PFSK-1 (cell line): Measurements from ENCODE around the gene PXK.

Source experiments
- FOXP2 ChIP-seq: optimal IDR thresholded peaks from 2 replicates; pipeline ENCODE3; 2011; ENCODE audit warnings: borderline replicate concordance, control low read depth, inconsistent platforms; ENCODE audit not compliant: insufficient read depth; ENCODE audit errors: extremely low read length, extremely low read depth
- POLR2AphosphoS5 ChIP-seq: IDR thresholded peaks from 2 replicates; pipeline ENCODE4 v1.6.1; 2012; ENCODE audit warnings: low read depth, mild to moderate bottlenecking, control low read depth, low read length, moderate library complexity
- SIN3A ChIP-seq: IDR thresholded peaks from 2 replicates; pipeline ENCODE4 v1.6.1; 2012; ENCODE audit warnings: mild to moderate bottlenecking, low read length, moderate library complexity, borderline replicate concordance; ENCODE audit not compliant: insufficient read depth
- TAF1 ChIP-seq: IDR thresholded peaks from 2 replicates; pipeline ENCODE4 v1.6.1; 2012; ENCODE audit warnings: low read length, control low read depth, borderline replicate concordance; ENCODE audit not compliant: insufficient read depth
- TF ChIP-seq, protein P1 (sequence below), 2 experiments: IDR thresholded peaks; 2 replicates each; pipeline versions ENCODE4 v1.6.1 to v1.8.0; 2011 to 2012; ENCODE audit warnings: low read depth in 2 of 2, low read length in 2 of 2, control low read depth in 1 of 2, inconsistent platforms in 1 of 2, mild to moderate bottlenecking in 1 of 2, moderate library complexity in 1 of 2; ENCODE audit not compliant: insufficient read depth in 1 of 2

The PXK gene

DNA sequence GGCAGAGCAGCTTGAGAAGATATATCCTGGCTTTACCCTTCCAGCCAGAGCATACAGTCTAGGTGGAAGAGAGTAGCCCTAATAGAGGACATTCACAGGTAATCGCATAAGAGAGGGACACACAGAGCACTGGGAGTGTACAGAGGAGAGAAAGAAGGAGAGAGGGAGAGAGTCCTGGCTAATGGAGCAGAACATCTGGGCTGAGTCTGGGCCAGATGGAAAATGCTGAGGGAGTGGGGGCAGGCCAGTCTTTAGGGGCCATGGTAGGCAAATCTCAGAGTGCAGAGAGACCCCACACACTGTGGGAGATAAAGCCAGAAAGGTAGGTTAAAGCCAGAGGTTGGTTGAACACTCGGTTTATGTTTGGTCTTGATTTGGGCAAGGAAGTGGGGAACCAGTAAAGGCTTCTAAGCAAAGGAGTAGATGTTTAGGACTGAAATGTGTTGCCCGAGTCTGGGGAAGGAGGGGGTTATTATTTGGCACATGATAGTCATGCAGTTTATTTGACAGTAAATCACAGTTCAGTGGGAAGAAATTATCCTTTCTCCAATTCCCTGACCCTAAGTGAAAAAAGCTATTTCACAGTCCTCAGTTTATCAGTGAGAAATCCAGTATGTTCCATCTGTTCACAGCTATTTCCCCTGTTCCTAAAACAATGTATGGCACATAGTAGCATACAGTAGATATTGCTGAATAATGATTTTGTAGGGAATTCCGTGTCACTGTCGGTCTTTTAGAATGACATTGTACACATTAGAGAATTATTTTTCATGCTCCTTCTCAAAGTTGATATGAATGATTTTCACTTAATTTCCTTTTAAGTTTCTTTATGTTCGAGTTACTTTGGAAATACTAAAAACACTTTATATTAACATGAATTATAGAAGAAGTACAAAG, 55.2 kb downstream of the PXK start:
- TF ChIP-seq SIN3A: no peak
- TF ChIP-seq, protein P1, sequence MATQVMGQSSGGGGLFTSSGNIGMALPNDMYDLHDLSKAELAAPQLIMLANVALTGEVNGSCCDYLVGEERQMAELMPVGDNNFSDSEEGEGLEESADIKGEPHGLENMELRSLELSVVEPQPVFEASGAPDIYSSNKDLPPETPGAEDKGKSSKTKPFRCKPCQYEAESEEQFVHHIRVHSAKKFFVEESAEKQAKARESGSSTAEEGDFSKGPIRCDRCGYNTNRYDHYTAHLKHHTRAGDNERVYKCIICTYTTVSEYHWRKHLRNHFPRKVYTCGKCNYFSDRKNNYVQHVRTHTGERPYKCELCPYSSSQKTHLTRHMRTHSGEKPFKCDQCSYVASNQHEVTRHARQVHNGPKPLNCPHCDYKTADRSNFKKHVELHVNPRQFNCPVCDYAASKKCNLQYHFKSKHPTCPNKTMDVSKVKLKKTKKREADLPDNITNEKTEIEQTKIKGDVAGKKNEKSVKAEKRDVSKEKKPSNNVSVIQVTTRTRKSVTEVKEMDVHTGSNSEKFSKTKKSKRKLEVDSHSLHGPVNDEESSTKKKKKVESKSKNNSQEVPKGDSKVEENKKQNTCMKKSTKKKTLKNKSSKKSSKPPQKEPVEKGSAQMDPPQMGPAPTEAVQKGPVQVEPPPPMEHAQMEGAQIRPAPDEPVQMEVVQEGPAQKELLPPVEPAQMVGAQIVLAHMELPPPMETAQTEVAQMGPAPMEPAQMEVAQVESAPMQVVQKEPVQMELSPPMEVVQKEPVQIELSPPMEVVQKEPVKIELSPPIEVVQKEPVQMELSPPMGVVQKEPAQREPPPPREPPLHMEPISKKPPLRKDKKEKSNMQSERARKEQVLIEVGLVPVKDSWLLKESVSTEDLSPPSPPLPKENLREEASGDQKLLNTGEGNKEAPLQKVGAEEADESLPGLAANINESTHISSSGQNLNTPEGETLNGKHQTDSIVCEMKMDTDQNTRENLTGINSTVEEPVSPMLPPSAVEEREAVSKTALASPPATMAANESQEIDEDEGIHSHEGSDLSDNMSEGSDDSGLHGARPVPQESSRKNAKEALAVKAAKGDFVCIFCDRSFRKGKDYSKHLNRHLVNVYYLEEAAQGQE (IDR thresholded peaks at IDR 0.05; ENCODE audit: insufficient read depth in 1 of 2, low read depth in 2 of 2, low read length in 2 of 2): no peak
- TF ChIP-seq POLR2AphosphoS5: no peak
- TF ChIP-seq FOXP2: no peak
- TF ChIP-seq TAF1: no peak

DNA sequence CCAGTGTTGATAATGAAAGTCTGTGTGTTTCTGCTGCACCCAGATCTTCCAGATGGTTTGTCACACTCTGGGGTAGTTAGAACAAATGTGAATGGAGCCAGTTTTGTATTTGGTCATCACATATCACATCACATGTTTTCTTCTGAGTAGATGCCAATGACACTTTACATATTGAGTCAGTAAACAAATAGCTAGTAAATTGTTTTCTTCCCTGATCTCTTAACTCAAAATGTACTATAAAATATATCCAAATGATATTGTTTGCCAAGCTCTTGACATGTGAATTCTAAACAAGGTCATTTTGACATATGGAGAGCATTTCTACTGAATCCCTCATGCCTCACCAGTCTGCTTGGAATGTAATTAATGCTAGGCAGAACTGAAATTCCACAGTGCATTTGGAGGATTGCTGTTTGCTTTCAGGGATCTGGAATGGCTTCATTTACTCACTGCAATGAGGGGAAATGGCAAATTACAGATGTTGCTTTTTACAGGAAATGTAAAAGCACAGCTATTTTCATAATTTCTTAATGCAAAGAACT, 55.9 kb downstream of the PXK start:
- TF ChIP-seq, protein P1 (IDR thresholded peaks at IDR 0.05; ENCODE audit: insufficient read depth in 1 of 2, low read depth in 2 of 2, low read length in 2 of 2): no peak
- TF ChIP-seq FOXP2: no peak
- no peak for TF ChIP-seq POLR2AphosphoS5
- no peak for TF ChIP-seq TAF1
- TF ChIP-seq SIN3A: no peak

DNA sequence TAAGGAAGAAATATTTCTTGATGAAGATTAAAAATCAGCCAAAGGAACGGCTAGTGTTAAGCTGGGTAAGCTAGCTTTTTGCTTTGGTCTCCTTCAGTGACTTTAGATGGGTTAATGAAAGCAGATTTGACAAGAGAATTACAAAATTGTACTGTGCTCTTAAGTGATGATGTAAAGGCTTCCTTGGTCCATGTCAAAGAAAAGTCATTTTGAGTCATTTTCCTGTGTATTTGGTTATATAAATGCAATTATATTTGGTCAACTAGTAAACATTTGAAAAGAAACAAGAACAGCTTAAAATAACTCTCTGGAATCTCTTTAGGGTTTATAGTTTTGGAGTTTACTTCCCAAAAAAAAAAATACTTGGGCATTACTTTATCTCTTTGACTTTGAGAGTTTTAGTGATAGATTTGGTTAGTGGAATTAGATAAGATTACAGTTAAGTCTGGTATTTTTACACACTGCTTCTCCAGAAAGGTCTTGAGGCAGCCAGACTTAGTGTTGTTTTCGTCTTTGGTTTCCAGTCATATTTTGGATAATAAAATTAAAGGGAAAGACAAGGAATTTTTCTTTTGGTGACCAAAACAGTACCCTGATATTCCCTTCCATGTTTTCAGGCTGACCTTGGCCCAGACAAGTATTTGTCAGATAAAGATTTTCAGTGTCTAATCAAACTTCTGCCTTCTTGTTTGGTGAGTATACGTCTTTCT, 58.6 kb downstream of the PXK start:
- no peak for TF ChIP-seq FOXP2
- TF ChIP-seq POLR2AphosphoS5: no peak
- TF ChIP-seq, protein P1 (IDR thresholded peaks at IDR 0.05; ENCODE audit: insufficient read depth in 1 of 2, low read depth in 2 of 2, low read length in 2 of 2): no peak
- TF ChIP-seq SIN3A: no peak
- no peak for TF ChIP-seq TAF1

DNA sequence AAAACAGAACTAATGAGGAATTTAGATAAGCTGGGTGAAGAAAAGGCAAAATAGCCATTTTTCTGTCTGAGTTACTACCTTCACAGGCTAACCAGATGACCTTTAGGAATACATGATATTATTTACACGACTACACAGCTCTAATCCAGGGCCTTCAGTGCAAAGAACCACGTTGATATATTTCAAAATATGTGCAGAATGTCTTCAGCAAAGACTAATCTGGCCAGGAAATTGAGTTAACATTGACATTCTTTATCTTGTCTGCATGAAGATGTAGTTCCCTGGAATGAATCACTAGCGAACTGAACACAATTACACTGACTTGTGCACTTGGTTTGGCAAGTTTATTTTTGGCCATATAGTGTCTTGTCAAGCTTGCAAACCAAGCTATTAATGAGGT, 59.5 kb downstream of the PXK start:
- TF ChIP-seq SIN3A (no peak), FOXP2 (no peak), POLR2AphosphoS5 (no peak), TAF1 (no peak)
- TF ChIP-seq, protein P1 (IDR thresholded peaks at IDR 0.05; ENCODE audit: insufficient read depth in 1 of 2, low read depth in 2 of 2, low read length in 2 of 2): no peak
